Activated CD4-positive, alpha-beta T cell treated with anti-CD3 and anti-CD28 coated beads, Interleukin-2, amount 50 U/mL, for 16 hours (primary cell): ENCODE results near the gene STON2.
"Not testable (repeated sequence)": the region's sequence is repeated elsewhere in the genome, so short reads cannot be mapped to it uniquely, and the experiment has no call there.

Source experiments
- DNase-seq: peaks from one replicate; pipeline ENCODE4 v3.0.0-alpha.2; 2020

The STON2 gene

DNA sequence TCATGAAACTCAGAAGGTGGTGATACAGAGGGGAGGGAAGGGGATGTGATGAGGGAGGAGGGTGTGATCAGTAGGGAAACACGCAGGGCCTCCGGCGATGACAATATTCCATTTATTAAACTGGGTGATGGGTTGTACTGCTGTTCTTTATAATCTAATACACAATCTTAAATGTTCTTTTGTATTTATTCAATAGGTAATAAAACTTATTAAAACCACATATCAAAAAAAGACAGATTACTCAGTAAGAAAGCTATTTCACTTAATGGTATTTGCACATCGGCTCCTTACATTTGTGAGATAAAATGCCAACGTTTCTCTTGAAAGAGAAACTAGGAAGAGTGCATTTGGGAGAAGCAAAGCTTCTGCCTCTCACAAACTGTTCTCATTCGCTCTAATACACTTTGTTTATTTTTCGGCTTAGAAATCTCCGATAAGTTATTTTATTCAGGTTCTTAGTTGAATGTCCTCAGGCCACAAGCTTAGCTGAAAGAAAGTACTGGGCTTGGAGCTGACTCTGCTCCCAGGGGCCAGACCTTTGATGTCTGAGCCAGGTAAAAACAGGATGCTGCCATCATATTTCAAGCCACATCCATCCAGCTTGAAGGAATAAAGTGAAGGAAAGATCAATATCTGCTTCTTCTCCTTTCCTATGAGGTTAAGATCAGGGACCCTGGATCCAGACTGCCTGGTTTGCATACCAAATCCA, 17.5 kb downstream of the STON2 start:
- DNase-seq: no peak

- not testable (repeated sequence) for DNase-seq
These were observed 20.1 kb downstream of the STON2 start for GRCh38 chr14:81380009-81380408.

DNA sequence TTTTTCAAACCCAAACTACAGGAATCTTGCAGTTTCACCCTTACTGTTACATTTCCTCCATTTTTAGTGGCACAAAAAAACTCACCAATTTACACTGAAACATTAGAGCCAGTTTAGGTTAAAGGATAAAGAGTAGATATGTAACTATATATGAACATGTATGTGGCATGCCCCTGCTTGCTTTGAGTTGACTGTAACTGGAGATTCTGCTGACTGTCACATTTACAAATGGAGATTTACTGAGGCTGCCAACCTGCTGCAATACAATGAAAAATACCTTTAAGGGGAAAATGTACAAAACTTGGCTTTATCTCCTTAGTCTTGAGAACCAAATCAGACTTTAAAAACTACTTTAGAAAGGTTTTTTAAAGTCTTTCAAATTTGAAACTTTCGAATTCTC, 28.3 kb downstream of the STON2 start:
- no peak for DNase-seq

DNA sequence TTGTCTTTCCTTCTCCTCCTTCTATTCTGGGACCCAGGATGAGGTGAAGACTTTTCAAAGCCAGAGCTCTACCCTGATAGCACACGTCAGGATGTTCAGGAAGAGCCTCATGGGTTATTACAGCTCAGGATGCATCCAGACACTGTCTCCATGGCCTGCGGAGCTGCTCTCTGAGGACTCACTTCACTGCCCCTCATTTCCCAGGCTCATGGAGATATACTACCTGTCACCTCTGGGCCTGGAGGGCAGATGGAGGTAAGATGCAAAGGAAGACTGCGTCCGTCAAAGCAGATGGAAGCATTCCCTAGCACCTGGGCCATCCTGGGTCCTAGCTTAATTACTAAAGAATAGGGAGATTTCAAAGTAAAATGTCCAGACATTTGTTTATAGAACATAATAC, 32.6 kb downstream of the STON2 start:
- no peak for DNase-seq

- no peak for DNase-seq
These were observed 33.2 kb downstream of the STON2 start for GRCh38 chr14:81366884-81367283.

GRCh38 chr14:81366214-81366613, 33.9 kb downstream of the STON2 start:
- no peak for DNase-seq

DNA sequence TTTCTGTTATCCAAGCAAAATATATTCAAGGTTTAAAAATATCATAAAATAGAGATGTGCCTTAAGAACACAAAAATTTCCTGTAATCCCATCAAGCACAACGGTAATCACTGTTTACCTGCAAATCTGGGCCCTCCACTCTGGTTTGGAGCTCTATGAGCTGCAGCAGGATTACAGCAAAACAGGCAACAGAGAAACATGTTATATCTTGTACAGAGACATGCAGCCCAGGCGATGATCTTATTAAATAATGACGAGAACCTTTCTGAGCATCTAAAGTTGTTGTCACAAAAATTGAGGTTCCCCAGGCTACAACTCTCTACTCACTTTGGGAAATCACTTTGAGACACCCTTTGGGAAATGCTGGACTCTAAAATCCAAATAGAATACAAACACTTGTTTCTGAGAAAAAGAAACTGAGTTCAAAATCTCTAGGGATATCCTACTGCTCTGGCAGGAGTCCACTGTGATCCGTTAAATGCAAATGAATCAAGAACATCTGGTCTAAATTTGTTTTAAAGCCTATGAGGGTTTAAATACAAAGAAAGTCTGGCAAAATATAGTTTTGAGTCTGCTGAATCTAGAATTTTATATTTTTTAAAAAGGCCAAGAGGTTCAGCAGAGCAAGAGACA, 36.3 kb downstream of the STON2 start:
- no peak for DNase-seq

DNA sequence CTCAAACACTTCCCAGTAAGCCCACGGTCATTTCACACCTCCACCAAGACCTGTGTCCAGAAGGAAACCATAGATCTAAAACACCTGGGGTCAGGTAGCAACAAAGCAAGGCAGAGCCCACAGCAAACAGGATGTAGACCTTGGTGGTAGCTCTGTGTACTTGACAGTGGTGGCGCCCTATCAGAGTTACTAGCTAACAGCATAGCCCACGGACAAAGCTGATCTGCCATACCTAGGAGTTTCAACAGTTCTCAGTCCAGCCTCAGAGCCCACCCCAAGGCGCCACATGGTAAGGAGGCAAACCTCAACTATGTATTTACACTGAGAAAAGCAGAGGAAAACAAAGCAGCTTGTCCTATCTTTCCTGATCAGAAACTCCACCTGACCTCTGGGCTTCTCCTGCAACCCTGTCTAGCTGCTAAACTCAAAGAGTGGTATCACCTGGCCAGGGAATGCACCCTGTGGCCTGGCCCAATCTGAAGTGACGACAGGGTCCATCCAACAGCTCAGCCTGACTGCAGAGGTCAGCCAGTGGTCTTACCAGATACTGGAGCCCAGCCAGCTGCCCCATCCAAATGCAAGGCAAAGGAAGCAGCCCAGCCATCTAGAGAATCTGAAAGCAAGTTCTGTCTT, 46.3 kb downstream of the STON2 start:
- no peak for DNase-seq

GRCh38 chr14:81352413-81352812, 47.7 kb downstream of the STON2 start:
- no peak for DNase-seq

GRCh38 chr14:81351205-81351604, 48.9 kb downstream of the STON2 start:
- no peak for DNase-seq

GRCh38 chr14:81350344-81351130, 49.6 kb downstream of the STON2 start:
- DNase-seq: no peak

DNA sequence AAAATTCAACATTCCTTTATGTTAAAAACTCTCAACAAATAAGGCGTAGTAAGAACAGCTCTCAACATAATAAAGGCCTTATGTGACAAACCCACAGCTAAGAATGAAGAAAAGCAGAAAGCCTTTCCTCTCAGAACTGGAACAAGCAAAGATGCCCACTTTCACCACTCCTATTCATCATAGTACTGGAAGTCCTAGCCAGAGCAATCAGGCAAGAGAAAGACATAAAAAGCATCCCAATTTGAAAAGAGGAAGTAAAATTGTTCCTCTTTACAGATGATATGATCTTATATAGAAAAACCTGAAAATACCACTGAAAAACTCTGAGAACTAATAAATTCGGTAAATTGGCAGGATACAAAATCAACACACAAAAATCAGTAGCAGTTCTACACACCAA, 52.1 kb downstream of the STON2 start:
- DNase-seq: no peak

- DNase-seq: no peak
These were observed 54.3 kb downstream of the STON2 start for GRCh38 chr14:81345781-81346180.

GRCh38 chr14:81344481-81345160, 55.5 kb downstream of the STON2 start:
- no peak for DNase-seq

- no peak for DNase-seq
These were observed 56.4 kb downstream of the STON2 start for GRCh38 chr14:81343701-81344100.

DNA sequence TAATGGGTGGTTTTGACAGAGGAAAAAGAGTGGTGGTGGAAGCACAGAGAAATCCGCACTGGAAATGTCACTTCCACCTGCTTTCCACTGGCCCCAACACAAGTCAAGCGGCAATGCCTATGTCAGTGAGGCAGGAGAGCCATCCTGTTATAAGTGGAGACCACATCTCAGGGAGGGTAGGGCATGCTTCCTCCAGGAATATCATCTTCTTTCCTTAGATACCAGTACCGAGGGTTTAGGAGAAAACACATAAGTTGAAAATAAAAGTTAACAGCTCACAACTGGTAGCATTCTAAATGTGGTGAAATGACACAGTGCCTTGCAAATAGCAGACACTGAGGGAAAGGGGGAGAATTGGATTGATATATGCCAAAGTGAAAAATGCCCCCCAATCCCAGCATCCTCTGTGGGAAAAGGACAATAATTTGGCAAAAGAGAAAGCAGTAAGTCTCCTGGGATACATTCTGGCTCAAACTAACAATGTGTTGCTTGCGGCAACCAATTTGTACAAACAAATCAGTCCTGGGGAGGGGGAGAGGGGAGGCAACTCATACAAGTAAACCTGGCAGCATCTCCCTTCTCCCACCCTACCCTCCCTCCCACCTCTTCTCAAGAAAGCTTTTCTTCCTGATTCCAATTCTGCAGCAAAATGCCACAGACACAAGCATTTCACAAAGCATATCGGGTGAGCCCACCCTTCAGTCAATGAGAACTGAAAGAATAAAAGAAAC, 57.1 kb downstream of the STON2 start:
- DNase-seq: no peak

GRCh38 chr14:81341781-81342180, 58.3 kb downstream of the STON2 start:
- DNase-seq: no peak

- DNase-seq: no peak
These were observed 58.8 kb downstream of the STON2 start for GRCh38 chr14:81341370-81341769.

GRCh38 chr14:81340201-81340600, 59.9 kb downstream of the STON2 start:
- no peak for DNase-seq

DNA sequence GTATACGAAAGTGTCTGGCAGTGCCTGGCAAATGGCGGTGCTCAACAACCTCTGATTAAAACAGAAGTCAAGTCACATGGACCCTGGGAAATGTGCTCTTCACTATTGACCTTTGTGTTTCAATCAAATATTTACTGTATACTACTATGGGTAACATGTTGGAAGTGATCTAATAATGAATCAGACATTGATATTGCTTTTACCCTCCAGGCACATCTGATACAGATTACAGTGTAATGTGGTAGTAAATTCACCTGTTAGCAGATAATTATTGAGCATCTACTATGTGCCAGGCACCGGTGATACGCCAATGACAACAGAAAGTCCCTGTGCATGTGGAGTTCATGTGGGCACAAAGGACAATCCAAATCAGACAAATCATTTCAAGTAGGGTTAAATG, 63.1 kb downstream of the STON2 start:
- DNase-seq: no peak

DNA sequence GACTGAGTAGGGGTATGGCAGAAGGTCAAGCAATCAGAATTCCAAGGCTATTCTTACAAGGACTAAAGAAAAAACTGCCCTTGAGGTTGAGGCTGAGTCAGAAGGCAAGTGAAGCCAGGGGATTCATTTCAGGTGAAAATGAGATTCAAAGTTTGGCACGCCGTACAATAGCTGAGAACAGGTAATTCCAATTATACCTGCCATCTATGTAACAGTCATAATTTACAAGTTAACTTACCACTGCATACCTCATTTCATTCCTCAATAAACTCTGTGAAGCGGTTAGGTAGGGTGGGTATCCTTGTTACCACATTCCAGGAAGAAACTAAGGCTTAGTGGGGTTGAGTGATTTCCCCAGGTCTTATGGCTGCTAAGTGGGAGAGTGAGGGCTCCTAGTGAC, 64.1 kb downstream of the STON2 start:
- no peak for DNase-seq

DNA sequence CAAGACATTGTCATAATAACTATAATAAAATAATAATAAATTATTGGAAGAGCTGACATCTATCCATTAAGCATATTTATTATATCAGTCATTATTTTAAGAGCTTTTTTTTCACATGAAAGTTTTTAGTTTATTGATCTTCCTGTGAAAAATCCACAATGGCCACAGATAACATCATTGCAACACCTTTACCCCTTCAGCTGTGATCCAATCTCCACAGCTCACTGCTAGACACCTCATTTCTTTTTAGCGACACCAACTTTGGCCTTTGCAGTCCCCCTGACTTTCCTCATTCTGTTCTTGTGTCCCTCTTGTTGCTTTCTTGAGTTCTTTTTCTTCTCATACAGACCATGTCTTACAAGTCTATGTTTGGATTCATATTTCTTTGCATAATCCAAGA, 67.4 kb downstream of the STON2 start:
- no peak for DNase-seq
